ENCODE data around the gene ZNF808. TPM values are rescaled to one million over a fixed set of nuclear protein-coding genes. Genes with fewer than 3 reads are reported as not detected.

ZNF808 gene
- total and polyA plus RNA-seq, 2 of the 13 experiments (the other 11 are each of a cell fraction or from before 2014, with no cell fraction given) = 3.0 to 7.4 TPM

- no peak for TF ChIP-seq ZBTB40 (IDR thresholded peaks at IDR 0.05)
- no peak for TF ChIP-seq ZBTB40 (CRISPR knock-in tag; IDR thresholded peaks at IDR 0.05)
- TF ChIP-seq ZSCAN30 (CRISPR knock-in tag; IDR thresholded peaks at IDR 0.05) = no peak
- TF ChIP-seq ARID2 (CRISPR knock-in tag; IDR thresholded peaks at IDR 0.05; ENCODE audit: borderline replicate concordance) = no peak
- TF ChIP-seq MZF1 (CRISPR knock-in tag; IDR thresholded peaks at IDR 0.05; ENCODE audit: borderline replicate concordance) = no peak
- 0 out of 2 replicates have a peak, but pooled peaks have one; percentile 19 for TF ChIP-seq ISL2 (CRISPR knock-in tag; IDR thresholded peaks at IDR 0.05)
- TF ChIP-seq MIXL1 (CRISPR knock-in tag; IDR thresholded peaks at IDR 0.05) = no peak
Measured at GRCh38 chr19:52570000-52570861, 42.8 kb downstream of the ZNF808 start, which contains the start of gene ZNF701 (continued).
